Natural killer cell (primary cell): ENCODE measurements around the gene FOSB. TPM values are rescaled to one million over a fixed set of nuclear protein-coding genes. Genes with fewer than 3 reads are reported as not detected.

Experiments
- ATAC-seq, 3 donors: fragments of 150-1000 bp in 2 of 3; fragments of 200-7000 bp in 1 of 3; cut with Tn5 transposase; 1 replicate in 1 of 3; 2 replicates in 2 of 3; pipeline ENCODE4 v1.10.0; 2021; ENCODE audit warnings: mild to moderate bottlenecking in 2 of 3, moderate library complexity in 2 of 3
- DNase-seq, 2 donors: peaks; one replicate each; pipeline versions ENCODE4 v3.0.0 to v3.0.0-alpha.2; 2013 to 2021; ENCODE audit warnings: mixed read lengths in 1 of 2
- H3K27ac ChIP-seq: one replicate; pipeline ENCODE4 v1.5.1; 2013; ENCODE audit warnings: mild to moderate bottlenecking, low read length
- H3K27me3 ChIP-seq: one replicate; pipeline ENCODE4 v1.6.1; 2013; ENCODE audit warnings: low read length; ENCODE audit not compliant: control insufficient read depth, insufficient read depth
- H3K36me3 ChIP-seq: one replicate; pipeline ENCODE4 v1.6.1; 2013; ENCODE audit warnings: low read length; ENCODE audit not compliant: control insufficient read depth, insufficient read depth
- H3K4me1 ChIP-seq: one replicate; pipeline ENCODE4 v1.6.1; 2013; ENCODE audit warnings: low read length; ENCODE audit not compliant: control insufficient read depth, insufficient read depth
- H3K4me3 ChIP-seq: one replicate; pipeline ENCODE4 v1.5.1; 2013; ENCODE audit warnings: low read length
- H3K9me3 ChIP-seq: one replicate; pipeline ENCODE4 v1.6.1; 2013; ENCODE audit warnings: low read length; ENCODE audit not compliant: control insufficient read depth, insufficient read depth
- H3K27ac Mint-ChIP-seq, 2 donors: one replicate each; pipeline ENCODE4 v1.8.0; 2022; ENCODE audit warnings: mild to moderate bottlenecking in 2 of 2, mixed read lengths in 2 of 2, moderate library complexity in 1 of 2
- H3K27me3 Mint-ChIP-seq, 2 donors: one replicate each; pipeline ENCODE4 v1.8.0; 2022; ENCODE audit warnings: low read depth in 2 of 2, mixed read lengths in 2 of 2
- H3K36me3 Mint-ChIP-seq: one replicate; pipeline ENCODE4 v1.8.0; 2022; ENCODE audit warnings: mixed read lengths
- H3K4me1 Mint-ChIP-seq, 2 donors: one replicate each; pipeline ENCODE4 v1.8.0; 2022; ENCODE audit warnings: mixed read lengths in 2 of 2
- H3K4me3 Mint-ChIP-seq: one replicate; pipeline ENCODE4 v1.8.0; 2022; ENCODE audit warnings: mild to moderate bottlenecking, moderate library complexity, mixed read lengths
- H3K9me3 Mint-ChIP-seq, 2 donors: one replicate each; pipeline ENCODE4 v1.8.0; 2022; ENCODE audit warnings: mixed read lengths in 2 of 2
- WGBS: methylation state at CpG from one replicate; pipeline ENCODE4 v1.1.7; 2013; ENCODE audit warnings: missing lambda C conversion rate; ENCODE audit not compliant: insufficient coverage; 5-methylcytosine and 5-hydroxymethylcytosine counted together
- intact Hi-C: fragments of 100-400 bp; cut with micrococcal nuclease; formaldehyde crosslinking; loops from one replicate; pipeline ENCODE4 v1.14.2; 2022
- total RNA-seq, 4 donors: library from RNA; stranded (reverse); fragments of 120-200 nt in 1 of 4; gene quantifications; one replicate each; pipeline versions ENCODE4 v1.2.3 to v1.2.4, GENCODE V29; 2013 to 2022
- TF ChIP-seq, protein P1 (sequence below): fragments of 200-600 bp; IDR thresholded peaks from one replicate; pipeline ENCODE4 v1.8.0; 2022; ENCODE audit warnings: antibody characterized with exemption

Gene FOSB
- total RNA-seq, 3 donors from 2014 or later (not counting 1 experiment from before 2014, with no cell fraction given) = 784 to 1,837 (median 1,121) TPM

DNA sequence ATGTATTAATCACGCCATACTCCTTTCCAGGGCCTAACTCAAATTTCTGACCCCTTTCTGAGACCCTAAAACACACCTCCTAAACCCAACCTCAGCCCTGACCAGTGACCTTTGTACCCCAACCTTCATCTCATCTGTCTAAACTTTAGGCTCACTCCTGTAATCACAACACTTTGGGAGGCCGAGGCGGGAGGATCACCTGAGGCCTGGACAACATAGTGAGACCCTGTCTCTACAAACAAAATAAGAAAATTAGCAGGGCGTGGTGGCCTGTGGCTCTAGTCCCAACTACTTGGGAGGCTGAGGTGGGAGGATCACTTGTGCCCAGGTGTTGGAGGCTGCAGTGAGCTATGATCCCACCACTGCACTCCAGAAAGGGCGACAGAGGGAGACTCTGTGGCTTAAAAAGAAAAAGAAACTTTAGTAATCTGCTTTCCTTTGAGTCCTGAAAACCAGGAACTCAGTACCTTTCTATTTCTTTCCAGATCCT lies 24.4 kb downstream of the FOSB start:
- no peak overlapping the region for H3K27ac ChIP-seq
- WGBS = 92% methylated on average over 5 of the region's 5 CpGs
- peaks cover 26% of the 10 kb centered on the region for H3K4me1 ChIP-seq
- H3K27ac Mint-ChIP-seq = no peak overlapping the region
- DNase-seq (no peak), ATAC-seq (no peak)
- TF ChIP-seq, protein P1, sequence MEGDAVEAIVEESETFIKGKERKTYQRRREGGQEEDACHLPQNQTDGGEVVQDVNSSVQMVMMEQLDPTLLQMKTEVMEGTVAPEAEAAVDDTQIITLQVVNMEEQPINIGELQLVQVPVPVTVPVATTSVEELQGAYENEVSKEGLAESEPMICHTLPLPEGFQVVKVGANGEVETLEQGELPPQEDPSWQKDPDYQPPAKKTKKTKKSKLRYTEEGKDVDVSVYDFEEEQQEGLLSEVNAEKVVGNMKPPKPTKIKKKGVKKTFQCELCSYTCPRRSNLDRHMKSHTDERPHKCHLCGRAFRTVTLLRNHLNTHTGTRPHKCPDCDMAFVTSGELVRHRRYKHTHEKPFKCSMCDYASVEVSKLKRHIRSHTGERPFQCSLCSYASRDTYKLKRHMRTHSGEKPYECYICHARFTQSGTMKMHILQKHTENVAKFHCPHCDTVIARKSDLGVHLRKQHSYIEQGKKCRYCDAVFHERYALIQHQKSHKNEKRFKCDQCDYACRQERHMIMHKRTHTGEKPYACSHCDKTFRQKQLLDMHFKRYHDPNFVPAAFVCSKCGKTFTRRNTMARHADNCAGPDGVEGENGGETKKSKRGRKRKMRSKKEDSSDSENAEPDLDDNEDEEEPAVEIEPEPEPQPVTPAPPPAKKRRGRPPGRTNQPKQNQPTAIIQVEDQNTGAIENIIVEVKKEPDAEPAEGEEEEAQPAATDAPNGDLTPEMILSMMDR = no peak
- peaks cover 24% of the 10 kb centered on the region for H3K27me3 ChIP-seq
- intact Hi-C loops = no loop called here
- no peak overlapping the region for H3K4me3 Mint-ChIP-seq
- peaks cover 10 to 28% of the 10 kb centered on the region in 2 donors for H3K27me3 Mint-ChIP-seq
- no peaks in the 10 kb centered on the region for H3K36me3 Mint-ChIP-seq
- H3K4me3 ChIP-seq = no peak overlapping the region
- no peaks in the 10 kb centered on the region for H3K9me3 Mint-ChIP-seq
- peaks cover 17 to 24% of the 10 kb centered on the region in 2 donors for H3K4me1 Mint-ChIP-seq
- H3K36me3 ChIP-seq = no peaks in the 10 kb centered on the region
- H3K9me3 ChIP-seq = no peaks in the 10 kb centered on the region

DNA sequence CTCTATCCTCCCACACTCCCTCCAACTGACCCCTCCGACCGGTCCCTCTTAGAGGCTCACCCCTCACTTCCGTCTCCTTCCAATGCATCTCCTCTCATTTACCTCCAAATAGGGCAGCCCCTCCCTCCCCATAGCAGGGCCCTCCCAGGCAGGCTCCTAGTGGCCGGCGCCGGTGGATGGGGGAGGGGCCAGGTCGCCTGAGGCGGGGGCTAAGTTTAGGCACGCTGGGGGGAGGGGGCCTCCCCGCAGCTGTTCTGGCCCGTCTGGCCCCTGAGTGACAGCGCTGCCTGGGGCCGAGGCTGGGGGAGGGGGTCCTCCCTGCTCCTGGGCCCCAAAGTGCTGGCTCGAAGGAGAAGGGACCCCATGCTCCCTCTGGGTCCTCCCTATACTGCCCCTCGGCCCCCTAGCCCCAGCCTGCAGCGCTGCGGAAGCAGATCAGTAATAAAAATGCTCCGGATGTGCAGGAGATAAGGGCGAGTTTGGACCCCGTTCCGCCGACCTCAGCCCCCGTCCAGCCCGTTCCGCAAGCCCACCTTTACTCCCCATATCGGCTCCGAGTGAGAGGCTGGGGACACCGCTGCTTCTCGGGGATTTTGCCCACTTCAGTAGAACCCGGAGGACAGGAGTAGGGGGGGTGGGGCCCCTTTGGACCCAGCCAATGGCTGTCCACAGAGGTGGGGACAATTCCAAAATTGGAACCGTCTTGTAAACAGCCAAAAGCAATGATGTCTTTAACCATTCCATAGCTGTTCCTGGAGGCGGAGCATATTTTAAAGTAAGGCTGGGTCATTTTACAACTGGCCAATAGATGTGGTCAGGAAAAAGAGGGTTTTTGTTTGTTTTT lies 25.1 kb downstream of the FOSB start:
- Mint-ChIP-seq H3K36me3 (no peaks in the 10 kb centered on the region), H3K4me1 (peaks cover 21 to 31% of the 10 kb centered on the region in 2 donors), H3K4me3 (no peak overlapping the region), H3K27ac (no peak overlapping the region), H3K27me3 (peaks cover 10 to 29% of the 10 kb centered on the region in 2 donors), H3K9me3 (no peaks in the 10 kb centered on the region)
- H3K27me3 ChIP-seq = peaks cover 24% of the 10 kb centered on the region
- H3K36me3 ChIP-seq = no peaks in the 10 kb centered on the region
- intact Hi-C loops = loop anchor here (1.0 kb wide), 1 partner anchor 65 kb away; no protein-coding TSS in a partner anchor
- H3K9me3 ChIP-seq = no peaks in the 10 kb centered on the region
- 7% methylated on average over 31 of the region's 32 CpGs for WGBS
- peaks cover 33% of the 10 kb centered on the region for H3K4me1 ChIP-seq
- no peak overlapping the region for H3K4me3 ChIP-seq
- TF ChIP-seq, protein P1 = no peak
- no peak overlapping the region for H3K27ac ChIP-seq
- ATAC-seq (no peak), DNase-seq (no peak)

DNA sequence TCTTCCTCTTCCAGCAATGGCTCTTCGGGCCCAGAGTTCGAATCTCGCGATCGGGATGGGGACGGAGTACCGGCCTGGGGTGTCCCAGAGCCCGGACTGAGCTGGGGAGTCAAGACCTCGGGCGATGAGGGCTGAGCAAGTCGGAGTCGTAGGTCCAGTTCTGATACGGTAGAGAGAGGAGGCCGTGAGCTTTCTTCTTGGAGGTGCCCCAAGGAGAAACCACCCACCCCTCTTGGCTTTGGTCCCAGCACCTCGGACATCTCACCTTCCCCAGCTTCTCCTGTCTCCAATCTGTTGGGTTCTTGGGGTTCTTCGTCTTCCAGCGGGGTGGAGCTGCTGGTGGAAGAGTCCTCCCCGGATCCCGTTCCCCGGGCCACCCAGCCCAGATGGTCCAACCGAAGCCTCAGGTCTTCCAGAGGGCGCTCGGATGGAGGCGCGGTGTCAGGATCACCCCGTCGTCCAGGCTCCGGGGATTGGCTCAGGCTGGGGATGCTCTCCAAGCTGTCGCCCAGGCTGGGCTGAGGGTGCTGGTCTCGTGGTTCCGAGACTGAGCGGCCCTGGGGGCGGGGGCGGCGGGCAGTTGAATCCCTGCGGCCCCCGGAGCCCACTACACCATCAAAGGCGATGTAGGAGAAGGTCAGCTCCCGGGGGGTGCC lies 26.6 kb downstream of the FOSB start:
- no peaks in the 10 kb centered on the region for H3K9me3 Mint-ChIP-seq
- H3K4me1 Mint-ChIP-seq = peaks cover 30 to 46% of the 10 kb centered on the region in 2 donors
- peaks cover 10 to 31% of the 10 kb centered on the region in 2 donors for H3K27me3 Mint-ChIP-seq
- WGBS = 95% methylated on average over 39 of the region's 39 CpGs
- ATAC-seq (no peak), DNase-seq (no peak)
- Histone ChIP-seq H3K4me3 (no peak overlapping the region), H3K9me3 (peaks cover 4% of the 10 kb centered on the region), H3K36me3 (no peaks in the 10 kb centered on the region), H3K27ac (no peak overlapping the region), H3K27me3 (peaks cover 24% of the 10 kb centered on the region), H3K4me1 (peaks cover 48% of the 10 kb centered on the region)
- TF ChIP-seq, protein P1 = no peak
- H3K4me3 Mint-ChIP-seq = no peak overlapping the region
- no peak overlapping the region for H3K27ac Mint-ChIP-seq
- H3K36me3 Mint-ChIP-seq = no peaks in the 10 kb centered on the region
- intact Hi-C loops = no loop called here
